HG03460 (cell line): Measurements from ENCODE around the gene GNG4.

Experiments used
- ATAC-seq: cut with Tn5 transposase; IDR thresholded peaks from one replicate; pipeline ENCODE4 v1.9.1; 2021; ENCODE audit not compliant: unreplicated experiment

Gene GNG4

DNA sequence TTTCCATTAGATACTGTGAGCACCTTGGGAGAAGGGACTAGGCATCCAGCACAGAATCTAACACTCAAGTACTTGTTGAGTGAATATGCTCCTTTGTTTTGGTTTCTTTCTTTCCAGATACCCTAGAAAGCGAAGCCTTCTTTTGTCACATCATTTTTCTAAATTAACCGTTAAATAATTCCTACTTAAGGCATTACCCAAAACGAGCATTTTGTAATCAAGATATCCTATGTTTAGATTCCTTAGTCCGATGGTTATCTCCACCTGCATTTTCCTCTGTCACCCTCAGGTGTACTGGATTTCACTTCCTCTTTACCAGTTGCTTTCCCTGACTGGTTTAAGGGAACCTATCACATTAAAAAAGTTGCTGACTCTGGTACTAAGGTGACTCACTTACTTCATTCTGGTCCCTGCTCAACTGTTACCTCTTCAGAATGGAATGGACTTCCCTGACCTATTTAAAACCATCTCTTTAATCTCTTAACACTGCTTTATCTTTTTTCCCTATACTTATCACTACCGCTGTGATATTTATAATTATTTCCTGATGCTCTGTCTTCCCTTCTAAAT is 148.5 kb downstream of the GNG4 start:
- no peak for ATAC-seq
